MCF 10A (cell line): Measurements from ENCODE around the gene RBBP8. TPM values are rescaled to one million over a fixed set of nuclear protein-coding genes. Genes with fewer than 3 reads are reported as not detected.
"Not testable (repeated sequence)": the region's sequence is repeated elsewhere in the genome, so short reads cannot be mapped to it uniquely, and the experiment has no call there.

ENCODE experiments used
- Bru-seq: library from RNA; stranded (reverse); fragments of 400-500 nt; gene quantifications from one replicate; lab custom pipeline; 2021; lab: Mats Ljungman, UMichigan
- BruChase-seq, 2 experiments: library from RNA; stranded (reverse); fragments of 400-500 nt; gene quantifications; one replicate each; lab custom pipeline; 2021; lab: Mats Ljungman, UMichigan
- BruUV-seq: library from RNA; stranded (reverse); fragments of 400-500 nt; replicated peaks from 2 replicates; lab custom pipeline; 2021; lab: Mats Ljungman, UMichigan
- CTCF ChIA-PET: fragments of 300-600 bp; sonication (Branson Sonifier 250); formaldehyde crosslinking; extraction: SDS; loops from one replicate; lab custom pipeline; 2021; ENCODE audit warnings: antibody characterized with exemption, inconsistent platforms; lab: Yijun Ruan, JAX
- POLR2A ChIA-PET: fragments of 300-600, 350-650 bp; sonication (Branson Sonifier 250); formaldehyde crosslinking; extraction: SDS; loops from one replicate; lab custom pipeline; 2020; ENCODE audit warnings: antibody characterized with exemption, inconsistent platforms; lab: Yijun Ruan, JAX
- DNase-seq: peaks from one replicate; pipeline ENCODE4 v3.0.0-alpha.2; 2018; ENCODE audit not compliant: unreplicated experiment
- H3K27ac Mint-ChIP-seq: one replicate; pipeline ENCODE4 v1.8.0; 2022; ENCODE audit warnings: mild to moderate bottlenecking, low read depth, mixed read lengths; ENCODE audit not compliant: unreplicated experiment
- H3K27me3 Mint-ChIP-seq: one replicate; pipeline ENCODE4 v1.8.0; 2022; ENCODE audit warnings: mixed read lengths; ENCODE audit not compliant: insufficient read depth, unreplicated experiment
- H3K36me3 Mint-ChIP-seq: one replicate; pipeline ENCODE4 v1.8.0; 2022; ENCODE audit warnings: mild to moderate bottlenecking, moderate library complexity, mixed read lengths; ENCODE audit not compliant: insufficient read depth, unreplicated experiment
- H3K4me1 Mint-ChIP-seq: one replicate; pipeline ENCODE4 v1.8.0; 2022; ENCODE audit warnings: mixed read lengths; ENCODE audit not compliant: insufficient read depth, unreplicated experiment
- H3K4me3 Mint-ChIP-seq: one replicate; pipeline ENCODE4 v1.8.0; 2022; ENCODE audit warnings: mild to moderate bottlenecking, moderate library complexity, mixed read lengths; ENCODE audit not compliant: unreplicated experiment
- H3K9me3 Mint-ChIP-seq: one replicate; pipeline ENCODE4 v1.8.0; 2022; ENCODE audit warnings: mixed read lengths; ENCODE audit not compliant: unreplicated experiment
- intact Hi-C: fragments of 100-400 bp; cut with micrococcal nuclease; formaldehyde crosslinking; loops from 2 replicates; pipeline ENCODE4 v1.14.1; 2022
- long read RNA-seq: library from polyadenylated mRNA; stranded (forward); transcript quantifications from one replicate; pipeline ENCODE4 v2.0.0, GENCODE V29; 2022
- total RNA-seq: library from RNA; stranded (reverse); gene quantifications from 2 replicates; pipeline ENCODE4 v1.2.3, GENCODE V29; 2022
- TF ChIP-seq, protein P1 (sequence below): fragments of 200-600 bp; IDR thresholded peaks from one replicate; pipeline ENCODE4 v1.8.0; 2022; ENCODE audit warnings: antibody characterized with exemption, mild to moderate bottlenecking; ENCODE audit not compliant: unreplicated experiment

The RBBP8 gene
- total RNA-seq (42.0 and 59.7 TPM in 2 replicates), Bru-seq, nascent RNA (percentile 76 among the genes with signal in this experiment), BruChase-seq, experiment 1, labeled RNA remaining after a 6-hour chase (percentile 73 among the genes with signal in this experiment), BruChase-seq, experiment 2, labeled RNA remaining after a 2-hour chase (percentile 67 among the genes with signal in this experiment)
- long read RNA-seq, transcript RBBP8-201 (19 exons, 3,288 nt) = major isoform, 9 of 35 reads
- long read RNA-seq, partial matches to known transcripts = 3 of 35 reads
- long read RNA-seq, other reads (novel, unspliced or antisense) = 20 of 35 reads

DNA sequence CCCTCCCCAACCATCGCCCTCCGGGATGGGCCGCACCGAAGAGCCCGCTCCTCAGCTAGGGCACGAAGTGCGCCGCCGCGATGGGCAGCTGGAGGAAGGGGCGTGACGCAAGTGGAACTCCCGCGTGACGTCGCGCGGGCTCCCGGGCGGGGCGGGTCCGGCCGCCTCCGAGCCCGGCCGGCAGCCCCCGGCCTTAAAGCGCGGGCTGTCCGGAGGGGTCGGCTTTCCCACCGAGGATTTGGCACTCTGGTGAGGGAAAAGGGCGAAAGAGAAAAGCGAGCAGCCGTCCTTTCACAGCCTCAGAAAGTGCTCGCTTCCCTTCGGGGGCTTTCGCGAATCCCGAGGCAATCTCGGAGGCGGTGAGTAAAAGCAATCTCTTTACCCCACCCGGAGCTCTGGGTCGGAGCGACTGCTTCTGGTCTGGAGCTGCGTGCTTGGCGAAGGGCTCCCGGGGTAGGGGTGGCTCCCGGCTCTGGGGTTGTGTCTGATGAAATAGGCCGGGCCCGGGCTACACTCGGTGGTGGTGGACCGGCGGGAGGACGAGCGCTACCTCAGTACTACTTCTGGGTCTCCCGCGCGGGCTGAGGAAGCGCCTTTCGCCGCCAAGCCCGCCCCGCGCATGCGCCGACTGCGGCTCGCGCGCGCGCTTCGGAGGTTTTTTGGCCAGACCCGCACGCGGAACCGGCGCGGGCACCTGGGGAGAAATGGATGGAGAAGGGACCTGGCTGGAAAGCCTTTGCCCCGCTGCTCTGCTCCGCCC, at the start of gene RBBP8:
TSS of gene RBBP8 (plus strand) at position 123 of the 760 bp plus-strand sequence. CDS start 3,524 bp downstream, outside the sequence.
- TSS peak; percentile 44 for BruUV-seq
- CTCF ChIA-PET = interaction anchor here (0.7 to 1.1 kb wide), 9 partner anchors 10 to 113 kb away, joined by 3 to 5 read pairs (median 3); no protein-coding TSS in a partner anchor
- H3K27ac Mint-ChIP-seq = peak within 1 kb of the TSS; percentile 76

DNA sequence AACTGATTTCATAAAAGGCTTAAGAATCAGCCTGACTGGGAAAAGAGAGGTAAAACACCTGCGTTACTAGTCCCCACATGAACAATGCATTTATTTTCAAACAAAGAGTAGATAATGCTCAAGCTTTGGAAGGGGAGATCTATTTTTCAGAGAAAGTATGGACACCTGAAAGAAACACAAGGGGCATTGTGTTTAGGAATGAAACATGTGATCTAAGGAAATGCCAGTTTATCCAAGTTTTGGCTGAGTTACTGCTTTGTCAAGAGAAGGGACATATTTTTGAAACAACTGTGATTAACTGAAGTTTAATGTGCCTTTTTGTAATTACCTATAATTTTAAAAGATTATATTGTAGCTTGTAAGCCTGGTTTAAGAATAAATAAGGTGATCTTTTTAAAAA, 49.3 kb upstream of the RBBP8 start:
- Mint-ChIP-seq H3K9me3 (no peaks in the 10 kb centered on the region), H3K36me3 (no peaks in the 10 kb centered on the region), H3K27ac (no peak overlapping the region), H3K4me3 (no peak overlapping the region), H3K27me3 (no peaks in the 10 kb centered on the region), H3K4me1 (no peaks in the 10 kb centered on the region)
- no TSS peak for BruUV-seq
- ChIA-PET CTCF (no interaction called here), POLR2A (interaction anchor here (0.8 to 1.0 kb wide), 2 partner anchors 26 to 49 kb away, joined by 3 read pairs; partner anchors contain the start of gene RBBP8)
- no peak for DNase-seq
- intact Hi-C loops = no loop called here
- TF ChIP-seq, protein P1, sequence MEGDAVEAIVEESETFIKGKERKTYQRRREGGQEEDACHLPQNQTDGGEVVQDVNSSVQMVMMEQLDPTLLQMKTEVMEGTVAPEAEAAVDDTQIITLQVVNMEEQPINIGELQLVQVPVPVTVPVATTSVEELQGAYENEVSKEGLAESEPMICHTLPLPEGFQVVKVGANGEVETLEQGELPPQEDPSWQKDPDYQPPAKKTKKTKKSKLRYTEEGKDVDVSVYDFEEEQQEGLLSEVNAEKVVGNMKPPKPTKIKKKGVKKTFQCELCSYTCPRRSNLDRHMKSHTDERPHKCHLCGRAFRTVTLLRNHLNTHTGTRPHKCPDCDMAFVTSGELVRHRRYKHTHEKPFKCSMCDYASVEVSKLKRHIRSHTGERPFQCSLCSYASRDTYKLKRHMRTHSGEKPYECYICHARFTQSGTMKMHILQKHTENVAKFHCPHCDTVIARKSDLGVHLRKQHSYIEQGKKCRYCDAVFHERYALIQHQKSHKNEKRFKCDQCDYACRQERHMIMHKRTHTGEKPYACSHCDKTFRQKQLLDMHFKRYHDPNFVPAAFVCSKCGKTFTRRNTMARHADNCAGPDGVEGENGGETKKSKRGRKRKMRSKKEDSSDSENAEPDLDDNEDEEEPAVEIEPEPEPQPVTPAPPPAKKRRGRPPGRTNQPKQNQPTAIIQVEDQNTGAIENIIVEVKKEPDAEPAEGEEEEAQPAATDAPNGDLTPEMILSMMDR = no peak

More for the DNA sequence above, at the start of gene RBBP8:
- POLR2A ChIA-PET = interaction anchor here (0.6 to 3.7 kb wide), 31 partner anchors 9 to 1314 kb away, joined by 3 to 76 read pairs (median 5); partner anchors contain the start of gene RIOK3
- peaks cover 18% of the 10 kb centered on the region for H3K4me1 Mint-ChIP-seq
- no peaks in the 10 kb centered on the region for H3K9me3 Mint-ChIP-seq
- H3K36me3 Mint-ChIP-seq = peaks cover 24% of the 10 kb centered on the region
- peak; percentile 85 for DNase-seq
- H3K4me3 Mint-ChIP-seq = peak within 1 kb of the TSS; percentile 95
- no peaks in the 10 kb centered on the region for H3K27me3 Mint-ChIP-seq
- TF ChIP-seq, protein P1 = no peak
- intact Hi-C loops = loop anchor here (2.0 to 5.0 kb wide), 4 partner anchors 45 to 519 kb away; partner anchors contain the start of gene RIOK3

DNA sequence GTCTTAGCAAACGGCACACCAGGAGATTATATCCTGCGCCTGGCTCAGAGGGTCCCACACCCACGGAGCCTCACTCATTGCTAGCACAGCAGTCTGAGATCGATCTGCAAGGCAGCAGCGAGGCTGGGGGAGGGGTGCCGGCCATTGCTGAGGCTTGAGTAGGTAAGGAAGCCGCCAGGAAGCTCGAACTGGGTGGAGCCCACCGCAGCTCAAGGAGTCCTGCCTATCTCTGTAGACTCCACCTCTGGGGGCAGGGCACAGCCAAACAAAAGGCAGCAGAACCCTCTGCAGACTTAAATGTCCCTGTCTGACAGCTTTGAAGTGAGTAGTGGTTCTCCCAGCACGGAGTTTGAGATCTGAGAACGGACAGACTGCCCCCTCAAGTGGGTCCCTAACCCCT, 47.4 kb upstream of the RBBP8 start:
- DNase-seq, H3K36me3 Mint-ChIP-seq, intact Hi-C loops, H3K4me3 Mint-ChIP-seq, H3K4me1 Mint-ChIP-seq, CTCF ChIA-PET, H3K27ac Mint-ChIP-seq, BruUV-seq, POLR2A ChIA-PET, H3K27me3 Mint-ChIP-seq, H3K9me3 Mint-ChIP-seq: not testable (repeated sequence)

DNA sequence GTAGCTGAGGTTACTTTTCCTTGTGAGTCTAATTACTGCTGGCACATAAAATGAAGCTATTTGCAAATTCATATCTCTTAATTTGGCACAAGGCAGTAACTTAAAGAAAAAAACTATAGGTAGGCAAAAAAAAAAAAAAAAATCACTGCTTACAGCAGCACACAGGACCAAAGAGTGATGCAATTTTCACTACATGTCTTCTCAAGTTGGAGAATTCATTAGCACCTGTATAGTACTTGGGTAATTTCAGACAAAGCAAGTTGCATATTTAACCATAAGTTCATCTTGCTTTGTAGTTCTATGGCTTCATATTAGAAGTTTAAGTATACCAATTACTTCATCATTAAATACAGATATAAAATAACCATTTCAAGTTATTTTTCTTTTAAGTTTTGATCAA, 33.7 kb upstream of the RBBP8 start:
- ChIA-PET POLR2A (interaction anchor here (0.7 to 1.7 kb wide), 7 partner anchors 33 to 110 kb away, joined by 3 to 7 read pairs (median 3); partner anchors contain the start of gene RBBP8), CTCF (interaction anchor here (1.0 kb wide), 1 partner anchor 30 kb away, joined by 5 read pairs; no protein-coding TSS in a partner anchor)
- TF ChIP-seq, protein P1 = no peak
- no peaks in the 10 kb centered on the region for H3K4me1 Mint-ChIP-seq
- intact Hi-C loops = no loop called here
- H3K27me3 Mint-ChIP-seq = no peaks in the 10 kb centered on the region
- no peaks in the 10 kb centered on the region for H3K9me3 Mint-ChIP-seq
- DNase-seq = peak; percentile 1
- no TSS peak for BruUV-seq
- H3K4me3 Mint-ChIP-seq = no peak overlapping the region
- H3K36me3 Mint-ChIP-seq = no peaks in the 10 kb centered on the region
- H3K27ac Mint-ChIP-seq = no peak overlapping the region
